C4-2B (cell line): ENCODE measurements around the gene ZNF276.

ENCODE experiments used
- H3K27ac ChIP-seq: fragments of 450-650 bp; 2 replicates; pipeline ENCODE4 v1.5.1; 2017
- CTCF ChIP-seq: fragments of 450-650 bp; conservative IDR thresholded peaks from 2 replicates; pipeline ENCODE4 v1.5.1; 2017; ENCODE audit warnings: mild to moderate bottlenecking
- ZFX ChIP-seq: fragments of 450-650 bp; IDR thresholded peaks from 2 replicates; pipeline ENCODE4 v1.6.1; 2017

Gene ZNF276

GRCh38 chr16:89722392-89723278 is 1.3 kb downstream of the ZNF276 start:
- peak overlapping the region; percentile 85 for H3K27ac ChIP-seq
- TF ChIP-seq ZFX = no peak
- TF ChIP-seq CTCF = no peak

- peak overlapping the region; percentile 85 for H3K27ac ChIP-seq
- TF ChIP-seq CTCF (no peak), ZFX (no peak)
These were observed 2.2 kb downstream of the ZNF276 start for GRCh38 chr16:89723279-89724250.

- H3K27ac ChIP-seq = no peak overlapping the region
- TF ChIP-seq ZFX = no peak
- TF ChIP-seq CTCF = no peak
These were observed 6.2 kb downstream of the ZNF276 start for GRCh38 chr16:89727406-89728120.

- no peak for TF ChIP-seq ZFX
- no peak for TF ChIP-seq CTCF
- H3K27ac ChIP-seq = no peak overlapping the region
These were observed 8.0 kb downstream of the ZNF276 start for GRCh38 chr16:89729293-89729692.

GRCh38 chr16:89729863-89730593 is 8.7 kb downstream of the ZNF276 start:
- no peak for TF ChIP-seq ZFX
- TF ChIP-seq CTCF = no peak
- H3K27ac ChIP-seq = no peak overlapping the region

- H3K27ac ChIP-seq = no peak overlapping the region
- TF ChIP-seq CTCF = no peak
- no peak for TF ChIP-seq ZFX
These were observed 9.4 kb downstream of the ZNF276 start for GRCh38 chr16:89730610-89731234.
